Fibroblast of skin of abdomen (primary cell): ENCODE data around the gene BRSK2.
"Not testable (repeated sequence)": the region's sequence is repeated elsewhere in the genome, so short reads cannot be mapped to it uniquely, and the experiment has no call there.

ENCODE experiments used
- DNase-seq: peaks from one replicate; pipeline ENCODE4 v3.0.0-alpha.2; 2013

Gene BRSK2

GRCh38 chr11:1354125-1354938 is 35.4 kb upstream of the BRSK2 start:
- no peak for DNase-seq

- no peak for DNase-seq
These were observed 33.7 kb upstream of the BRSK2 start for GRCh38 chr11:1356007-1356435.

GRCh38 chr11:1356478-1356960 is 33.2 kb upstream of the BRSK2 start:
- no peak for DNase-seq

- no peak for DNase-seq
These were observed 31.4 kb upstream of the BRSK2 start for GRCh38 chr11:1358286-1358685.

- DNase-seq: not testable (repeated sequence)
These were observed 30.8 kb upstream of the BRSK2 start for GRCh38 chr11:1358931-1359330.

GRCh38 chr11:1359556-1359955 is 30.2 kb upstream of the BRSK2 start:
- DNase-seq: no peak

- no peak for DNase-seq
These were observed 29.4 kb upstream of the BRSK2 start for GRCh38 chr11:1360181-1360834.

- no peak for DNase-seq
These were observed 28.8 kb upstream of the BRSK2 start for GRCh38 chr11:1360835-1361357.

- DNase-seq: no peak
These were observed 27.9 kb upstream of the BRSK2 start for GRCh38 chr11:1361882-1362281.

GRCh38 chr11:1367721-1368120 is 22.0 kb upstream of the BRSK2 start:
- DNase-seq: no peak

GRCh38 chr11:1368216-1368615 is 21.5 kb upstream of the BRSK2 start:
- DNase-seq: no peak

GRCh38 chr11:1368966-1369365 is 20.8 kb upstream of the BRSK2 start:
- DNase-seq: no peak

- DNase-seq: no peak
These were observed 20.2 kb upstream of the BRSK2 start for GRCh38 chr11:1369371-1370005.

GRCh38 chr11:1370186-1371025 is 19.3 kb upstream of the BRSK2 start:
- DNase-seq: no peak

GRCh38 chr11:1371026-1371325 is 18.8 kb upstream of the BRSK2 start:
- no peak for DNase-seq

- no peak for DNase-seq
These were observed 18.4 kb upstream of the BRSK2 start for GRCh38 chr11:1371377-1371776.

GRCh38 chr11:1371836-1372465 is 17.8 kb upstream of the BRSK2 start:
- no peak for DNase-seq

GRCh38 chr11:1372660-1373059 is 17.1 kb upstream of the BRSK2 start:
- no peak for DNase-seq

GRCh38 chr11:1373536-1374214 is 16.1 kb upstream of the BRSK2 start:
- no peak for DNase-seq

GRCh38 chr11:1375161-1375954 is 14.4 kb upstream of the BRSK2 start:
- no peak for DNase-seq

- DNase-seq: no peak
These were observed 13.8 kb upstream of the BRSK2 start for GRCh38 chr11:1375955-1376258.
